ENCODE measurements around the gene BIRC2.

- TF ChIP-seq POLR2A (IDR thresholded peaks at IDR 0.05): no peak
- TF ChIP-seq, protein P1, sequence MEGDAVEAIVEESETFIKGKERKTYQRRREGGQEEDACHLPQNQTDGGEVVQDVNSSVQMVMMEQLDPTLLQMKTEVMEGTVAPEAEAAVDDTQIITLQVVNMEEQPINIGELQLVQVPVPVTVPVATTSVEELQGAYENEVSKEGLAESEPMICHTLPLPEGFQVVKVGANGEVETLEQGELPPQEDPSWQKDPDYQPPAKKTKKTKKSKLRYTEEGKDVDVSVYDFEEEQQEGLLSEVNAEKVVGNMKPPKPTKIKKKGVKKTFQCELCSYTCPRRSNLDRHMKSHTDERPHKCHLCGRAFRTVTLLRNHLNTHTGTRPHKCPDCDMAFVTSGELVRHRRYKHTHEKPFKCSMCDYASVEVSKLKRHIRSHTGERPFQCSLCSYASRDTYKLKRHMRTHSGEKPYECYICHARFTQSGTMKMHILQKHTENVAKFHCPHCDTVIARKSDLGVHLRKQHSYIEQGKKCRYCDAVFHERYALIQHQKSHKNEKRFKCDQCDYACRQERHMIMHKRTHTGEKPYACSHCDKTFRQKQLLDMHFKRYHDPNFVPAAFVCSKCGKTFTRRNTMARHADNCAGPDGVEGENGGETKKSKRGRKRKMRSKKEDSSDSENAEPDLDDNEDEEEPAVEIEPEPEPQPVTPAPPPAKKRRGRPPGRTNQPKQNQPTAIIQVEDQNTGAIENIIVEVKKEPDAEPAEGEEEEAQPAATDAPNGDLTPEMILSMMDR (IDR thresholded peaks at IDR 0.05): no peak
Observed at GRCh38 chr11:102410382-102410784, 63.4 kb downstream of the BIRC2 start.
